ENCODE results near the gene MYOM3. TPM values are rescaled to one million over a fixed set of nuclear protein-coding genes. Genes with fewer than 3 reads are reported as not detected.

Gene MYOM3
- total RNA-seq, 1 donor from 2014 or later, result 1.2 TPM

GRCh38 chr1:24155011-24155782, 43.3 kb upstream of the MYOM3 start:
- Histone ChIP-seq H3K9me3 (no peaks in the 10 kb centered on the region), H3K4me1 (peaks cover 0 to 2% of the 10 kb centered on the region in 2 donors), H3K36me3 (no peaks in the 10 kb centered on the region), H3K27me3 (peaks cover 4% of the 10 kb centered on the region), H3K27ac (no peak overlapping the region), H3K4me3 (no peak overlapping the region)
- intact Hi-C loops (cut with DNase I), result no loop called here
- TF ChIP-seq CTCF (IDR thresholded peaks at IDR 0.05), result no peak
- DNase-seq (ENCODE audit: low spot score in 2 of 2), result no peak

GRCh38 chr1:24154215-24154614, 42.3 kb upstream of the MYOM3 start:
- DNase-seq (ENCODE audit: low spot score in 2 of 2), result no peak
- Histone ChIP-seq H3K4me1 (peaks cover 0 to 2% of the 10 kb centered on the region in 2 donors), H3K36me3 (no peaks in the 10 kb centered on the region)

GRCh38 chr1:24152631-24153494, 40.9 kb upstream of the MYOM3 start:
- Histone ChIP-seq H3K36me3 (no peaks in the 10 kb centered on the region), H3K4me1 (peaks cover 0 to 2% of the 10 kb centered on the region in 2 donors), H3K27ac (no peak overlapping the region), H3K4me3 (no peak overlapping the region), H3K9me3 (no peaks in the 10 kb centered on the region), H3K27me3 (peaks cover 4% of the 10 kb centered on the region)
- TF ChIP-seq CTCF (IDR thresholded peaks at IDR 0.05), result no peak
- intact Hi-C loops (cut with DNase I), result no loop called here
- no peak for DNase-seq (ENCODE audit: low spot score in 2 of 2)

More at GRCh38 chr1:24154215-24154614, 42.3 kb upstream of the MYOM3 start:
- TF ChIP-seq CTCF (IDR thresholded peaks at IDR 0.05), result no peak
- Histone ChIP-seq H3K27ac (no peak overlapping the region), H3K4me3 (no peak overlapping the region), H3K27me3 (peaks cover 4% of the 10 kb centered on the region), H3K9me3 (no peaks in the 10 kb centered on the region)
- intact Hi-C loops (cut with DNase I), result no loop called here

GRCh38 chr1:24151175-24151533, 39.2 kb upstream of the MYOM3 start:
- intact Hi-C loops (cut with DNase I), result no loop called here
- no peak for DNase-seq (ENCODE audit: low spot score in 2 of 2)
- Histone ChIP-seq H3K4me3 (no peak overlapping the region), H3K27me3 (peaks cover 3% of the 10 kb centered on the region), H3K9me3 (no peaks in the 10 kb centered on the region), H3K27ac (no peak overlapping the region), H3K36me3 (no peaks in the 10 kb centered on the region), H3K4me1 (peaks cover 0 to 2% of the 10 kb centered on the region in 2 donors)
- no peak for TF ChIP-seq CTCF (IDR thresholded peaks at IDR 0.05)

GRCh38 chr1:24150234-24151174, 38.6 kb upstream of the MYOM3 start:
- Histone ChIP-seq H3K4me1 (peaks cover 0 to 2% of the 10 kb centered on the region in 2 donors), H3K36me3 (no peaks in the 10 kb centered on the region), H3K4me3 (peak overlapping the region in 1 of 2 donors; percentile 34), H3K27me3 (no peaks in the 10 kb centered on the region), H3K9me3 (no peaks in the 10 kb centered on the region), H3K27ac (no peak overlapping the region)
- intact Hi-C loops (cut with DNase I), result no loop called here
- DNase-seq (ENCODE audit: low spot score in 2 of 2), result peak; percentile 35 to 94
- TF ChIP-seq CTCF (IDR thresholded peaks at IDR 0.05), result peak; percentile 82 to 89 (median 84)

Data from ascending aorta (tissue), 2 donors.